Neural progenitor cell (in vitro differentiated cells): Measurements from ENCODE around the gene MTX1.
"Not testable (repeated sequence)": the region's sequence is repeated elsewhere in the genome, so short reads cannot be mapped to it uniquely, and the experiment has no call there.

Experiments
- CTCF ChIP-seq: fragments of 200-600 bp; sonication (generic); IDR thresholded peaks from 2 replicates; pipeline ENCODE4 v1.5.1; 2017; ENCODE audit warnings: antibody characterized with exemption, mild to moderate bottlenecking
- EZH2 ChIP-seq: fragments of 200-600 bp; sonication (generic); IDR thresholded peaks from 2 replicates; pipeline ENCODE4 v1.6.1; 2017; ENCODE audit warnings: antibody characterized with exemption, mild to moderate bottlenecking, moderate library complexity
- EZH2phosphoT487 ChIP-seq: fragments of 200-600 bp; sonication (generic); IDR thresholded peaks from 2 replicates; pipeline ENCODE4 v1.6.1; 2017; ENCODE audit warnings: antibody characterized with exemption

GRCh38 chr1:155214702-155215101, 6.2 kb downstream of the MTX1 start:
- not testable (repeated sequence) for TF ChIP-seq CTCF, EZH2phosphoT487, EZH2
